Neural cell (in vitro differentiated cells): ENCODE measurements around the gene HACL1. TPM values are rescaled to one million over a fixed set of nuclear protein-coding genes. Genes with fewer than 3 reads are reported as not detected.

Experiments used
- H2AFZ ChIP-seq: fragments of 200-600, 300-800 bp; sonication (generic), shearing (Covaris generic); 2 replicates; pipeline ENCODE4 v1.6.0; 2014; ENCODE audit warnings: low read depth, mild to moderate bottlenecking, antibody characterized with exemption, low read length, moderate library complexity
- H3F3A ChIP-seq: fragments of 200-600 bp; shearing (Covaris generic); 2 replicates; pipeline ENCODE4 v1.6.1; 2016; ENCODE audit warnings: mild to moderate bottlenecking, moderate library complexity, mixed read lengths, antibody characterized with exemption, low read length; ENCODE audit not compliant: insufficient read depth, poor library complexity, severe bottlenecking
- H3K27ac ChIP-seq: fragments of 200-600, 300-800 bp; sonication (generic), shearing (Covaris generic); 2 replicates; pipeline ENCODE4 v1.5.1; 2014; ENCODE audit warnings: mild to moderate bottlenecking, low read length, moderate library complexity
- H3K27me3 ChIP-seq: fragments of 300-800, 200-600 bp; sonication (generic), shearing (Covaris generic); 2 replicates; pipeline ENCODE4 v1.6.0; 2014; ENCODE audit warnings: mild to moderate bottlenecking, low read depth, low read length, moderate library complexity; ENCODE audit not compliant: insufficient read depth
- H3K36me3 ChIP-seq: fragments of 300-800, 200-600 bp; sonication (generic), shearing (Covaris generic); 2 replicates; pipeline ENCODE4 v1.5.1; 2014; ENCODE audit warnings: mild to moderate bottlenecking, antibody characterized with exemption, low read length, moderate library complexity; ENCODE audit not compliant: insufficient read depth
- H3K4me2 ChIP-seq: fragments of 300-800, 200-600 bp; sonication (generic), shearing (Covaris generic); 2 replicates; pipeline ENCODE4 v1.6.0; 2014; ENCODE audit warnings: mild to moderate bottlenecking, low read length
- H3K4me3 ChIP-seq: fragments of 300-800, 200-600 bp; sonication (generic), shearing (Covaris generic); 2 replicates; pipeline ENCODE4 v1.5.1; 2014; ENCODE audit warnings: mild to moderate bottlenecking, low read length, moderate library complexity
- H3K79me2 ChIP-seq: fragments of 200-600 bp; shearing (Covaris generic); replicated peaks from 2 replicates; pipeline ENCODE4 v1.6.0; 2014; ENCODE audit warnings: mild to moderate bottlenecking, low read length, moderate library complexity; ENCODE audit not compliant: insufficient read depth
- H3K9ac ChIP-seq: fragments of 300-800, 200-600 bp; sonication (generic), shearing (Covaris generic); 2 replicates; pipeline ENCODE4 v1.6.1; 2016; ENCODE audit warnings: mild to moderate bottlenecking, low read length, mixed read lengths
- H3K9me2 ChIP-seq: fragments of 200-600 bp; shearing (Covaris generic); 2 replicates; pipeline ENCODE4 v1.6.1; 2016; ENCODE audit warnings: mild to moderate bottlenecking, low read length, mixed read lengths; ENCODE audit not compliant: insufficient read depth
- H3K9me3 ChIP-seq: fragments of 200-600, 300-800 bp; sonication (generic), shearing (Covaris generic); 2 replicates; pipeline ENCODE4 v1.6.1; 2016; ENCODE audit warnings: mild to moderate bottlenecking, mixed run types, low read length, moderate library complexity, mixed read lengths
- H4K20me1 ChIP-seq: fragments of 200-600 bp; shearing (Covaris generic); 2 replicates; pipeline ENCODE4 v1.6.1; 2016; ENCODE audit warnings: mild to moderate bottlenecking, mixed run types; ENCODE audit not compliant: insufficient read depth
- EP300 ChIP-seq: fragments of 450-650 bp; conservative IDR thresholded peaks from 2 replicates; pipeline ENCODE4 v1.6.1; 2014; ENCODE audit warnings: antibody characterized with exemption, mild to moderate bottlenecking, moderate library complexity; ENCODE audit not compliant: poor library complexity, severe bottlenecking
- EZH2 ChIP-seq: fragments of 200-600, 300-800 bp; shearing (Covaris generic), sonication (generic); IDR thresholded peaks from 2 replicates; pipeline ENCODE4 v1.6.1; 2014; ENCODE audit warnings: antibody characterized with exemption, low read length, borderline replicate concordance, mild to moderate bottlenecking; ENCODE audit not compliant: insufficient read depth, poor library complexity, severe bottlenecking
- MXI1 ChIP-seq: fragments of 450-650 bp; conservative IDR thresholded peaks from 2 replicates; pipeline ENCODE4 v1.6.1; 2014; ENCODE audit warnings: antibody characterized with exemption, mild to moderate bottlenecking; ENCODE audit not compliant: poor library complexity, severe bottlenecking
- POLR2AphosphoS5 ChIP-seq: IDR thresholded peaks from 2 replicates; pipeline ENCODE4 v1.6.1; 2012
- RAD21 ChIP-seq: fragments of 450-650 bp; conservative IDR thresholded peaks from 2 replicates; pipeline ENCODE4 v1.6.1; 2014; ENCODE audit warnings: antibody characterized with exemption, mild to moderate bottlenecking, moderate library complexity
- SMC3 ChIP-seq: fragments of 450-650 bp; conservative IDR thresholded peaks from 2 replicates; pipeline ENCODE4 v1.6.1; 2014; ENCODE audit warnings: antibody characterized with exemption, mild to moderate bottlenecking, moderate library complexity; ENCODE audit not compliant: poor library complexity
- TAF1 ChIP-seq: IDR thresholded peaks from 2 replicates; pipeline ENCODE4 v1.6.1; 2012; ENCODE audit warnings: low read depth
- polyA plus RNA-seq: library from polyadenylated mRNA; depleted of rRNA; stranded (reverse); fragments of >200 nt; gene quantifications from 2 replicates; pipeline ENCODE4 v1.2.3, GENCODE V29; 2014
- TF ChIP-seq, protein P1 (sequence below): fragments of 450-650 bp; IDR thresholded peaks from 2 replicates; pipeline ENCODE4 v1.5.1; 2014; ENCODE audit warnings: antibody characterized with exemption, mild to moderate bottlenecking, moderate library complexity; ENCODE audit not compliant: poor library complexity, severe bottlenecking
- TF ChIP-seq, protein P2 (sequence below): IDR thresholded peaks from 2 replicates; pipeline ENCODE4 v1.6.1; 2012; ENCODE audit warnings: borderline replicate concordance

Gene HACL1
- polyA plus RNA-seq, 1 donor from 2014 or later, result 26.0 TPM

DNA sequence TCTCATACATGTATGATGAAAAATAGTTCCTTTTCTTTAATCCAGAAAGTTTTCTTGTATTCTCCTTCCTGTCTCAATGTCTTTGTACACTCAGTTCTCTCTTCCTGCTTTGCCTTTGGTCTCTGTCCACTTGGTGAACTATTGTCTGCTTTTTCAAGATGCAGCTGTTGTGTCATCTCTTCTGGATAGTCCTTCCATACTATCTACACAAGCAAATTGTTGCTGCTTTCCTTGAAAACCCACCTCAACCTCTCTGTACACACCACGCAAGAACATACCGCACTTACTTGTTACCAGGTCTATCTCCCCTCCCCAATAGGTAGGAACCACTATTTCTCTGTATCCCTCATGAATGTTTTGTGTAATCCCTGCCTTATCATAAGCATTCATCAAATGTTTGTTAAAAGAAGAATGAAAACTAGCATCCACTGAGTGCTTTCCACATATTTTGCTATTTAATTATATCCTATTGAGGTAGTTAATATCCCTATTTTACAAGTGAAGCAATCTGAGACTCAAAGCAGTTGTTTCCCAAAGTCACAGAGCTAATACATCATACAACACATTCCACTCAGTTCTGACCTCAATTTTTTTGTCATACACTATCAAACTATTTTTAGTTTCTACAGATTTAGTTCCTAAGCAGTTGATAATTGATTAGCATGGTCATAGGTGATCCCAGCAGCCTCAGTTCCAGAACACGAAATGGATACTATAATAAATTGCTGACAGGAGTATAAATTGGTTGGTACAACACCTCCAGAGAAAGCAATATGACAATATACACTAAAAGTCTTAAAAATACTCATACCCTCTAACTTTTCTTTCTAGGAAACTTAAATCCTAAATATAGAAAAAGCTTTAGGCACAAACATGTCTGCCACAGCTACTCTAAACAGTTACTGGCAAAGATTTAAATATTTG lies 19.6 kb downstream of the HACL1 start:
- Histone ChIP-seq H3K27me3 (no peaks in the 10 kb centered on the region), H3F3A (no peaks in the 10 kb centered on the region), H3K9me2 (no peaks in the 10 kb centered on the region), H3K4me3 (no peak overlapping the region), H3K36me3 (peaks cover 11% of the 10 kb centered on the region), H3K27ac (no peak overlapping the region), H2AFZ (no peak overlapping the region), H3K9me3 (no peaks in the 10 kb centered on the region), H3K4me2 (no peak overlapping the region), H3K79me2 (no peaks in the 10 kb centered on the region), H4K20me1 (no peaks in the 10 kb centered on the region), H3K9ac (no peak overlapping the region)
- TF ChIP-seq MXI1 (no peak), TAF1 (no peak), POLR2AphosphoS5 (no peak), EP300 (no peak), EZH2 (no peak), RAD21 (no peak), SMC3 (no peak)
- TF ChIP-seq, protein P1, sequence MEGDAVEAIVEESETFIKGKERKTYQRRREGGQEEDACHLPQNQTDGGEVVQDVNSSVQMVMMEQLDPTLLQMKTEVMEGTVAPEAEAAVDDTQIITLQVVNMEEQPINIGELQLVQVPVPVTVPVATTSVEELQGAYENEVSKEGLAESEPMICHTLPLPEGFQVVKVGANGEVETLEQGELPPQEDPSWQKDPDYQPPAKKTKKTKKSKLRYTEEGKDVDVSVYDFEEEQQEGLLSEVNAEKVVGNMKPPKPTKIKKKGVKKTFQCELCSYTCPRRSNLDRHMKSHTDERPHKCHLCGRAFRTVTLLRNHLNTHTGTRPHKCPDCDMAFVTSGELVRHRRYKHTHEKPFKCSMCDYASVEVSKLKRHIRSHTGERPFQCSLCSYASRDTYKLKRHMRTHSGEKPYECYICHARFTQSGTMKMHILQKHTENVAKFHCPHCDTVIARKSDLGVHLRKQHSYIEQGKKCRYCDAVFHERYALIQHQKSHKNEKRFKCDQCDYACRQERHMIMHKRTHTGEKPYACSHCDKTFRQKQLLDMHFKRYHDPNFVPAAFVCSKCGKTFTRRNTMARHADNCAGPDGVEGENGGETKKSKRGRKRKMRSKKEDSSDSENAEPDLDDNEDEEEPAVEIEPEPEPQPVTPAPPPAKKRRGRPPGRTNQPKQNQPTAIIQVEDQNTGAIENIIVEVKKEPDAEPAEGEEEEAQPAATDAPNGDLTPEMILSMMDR, result no peak
- TF ChIP-seq, protein P2, sequence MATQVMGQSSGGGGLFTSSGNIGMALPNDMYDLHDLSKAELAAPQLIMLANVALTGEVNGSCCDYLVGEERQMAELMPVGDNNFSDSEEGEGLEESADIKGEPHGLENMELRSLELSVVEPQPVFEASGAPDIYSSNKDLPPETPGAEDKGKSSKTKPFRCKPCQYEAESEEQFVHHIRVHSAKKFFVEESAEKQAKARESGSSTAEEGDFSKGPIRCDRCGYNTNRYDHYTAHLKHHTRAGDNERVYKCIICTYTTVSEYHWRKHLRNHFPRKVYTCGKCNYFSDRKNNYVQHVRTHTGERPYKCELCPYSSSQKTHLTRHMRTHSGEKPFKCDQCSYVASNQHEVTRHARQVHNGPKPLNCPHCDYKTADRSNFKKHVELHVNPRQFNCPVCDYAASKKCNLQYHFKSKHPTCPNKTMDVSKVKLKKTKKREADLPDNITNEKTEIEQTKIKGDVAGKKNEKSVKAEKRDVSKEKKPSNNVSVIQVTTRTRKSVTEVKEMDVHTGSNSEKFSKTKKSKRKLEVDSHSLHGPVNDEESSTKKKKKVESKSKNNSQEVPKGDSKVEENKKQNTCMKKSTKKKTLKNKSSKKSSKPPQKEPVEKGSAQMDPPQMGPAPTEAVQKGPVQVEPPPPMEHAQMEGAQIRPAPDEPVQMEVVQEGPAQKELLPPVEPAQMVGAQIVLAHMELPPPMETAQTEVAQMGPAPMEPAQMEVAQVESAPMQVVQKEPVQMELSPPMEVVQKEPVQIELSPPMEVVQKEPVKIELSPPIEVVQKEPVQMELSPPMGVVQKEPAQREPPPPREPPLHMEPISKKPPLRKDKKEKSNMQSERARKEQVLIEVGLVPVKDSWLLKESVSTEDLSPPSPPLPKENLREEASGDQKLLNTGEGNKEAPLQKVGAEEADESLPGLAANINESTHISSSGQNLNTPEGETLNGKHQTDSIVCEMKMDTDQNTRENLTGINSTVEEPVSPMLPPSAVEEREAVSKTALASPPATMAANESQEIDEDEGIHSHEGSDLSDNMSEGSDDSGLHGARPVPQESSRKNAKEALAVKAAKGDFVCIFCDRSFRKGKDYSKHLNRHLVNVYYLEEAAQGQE, result no peak

DNA sequence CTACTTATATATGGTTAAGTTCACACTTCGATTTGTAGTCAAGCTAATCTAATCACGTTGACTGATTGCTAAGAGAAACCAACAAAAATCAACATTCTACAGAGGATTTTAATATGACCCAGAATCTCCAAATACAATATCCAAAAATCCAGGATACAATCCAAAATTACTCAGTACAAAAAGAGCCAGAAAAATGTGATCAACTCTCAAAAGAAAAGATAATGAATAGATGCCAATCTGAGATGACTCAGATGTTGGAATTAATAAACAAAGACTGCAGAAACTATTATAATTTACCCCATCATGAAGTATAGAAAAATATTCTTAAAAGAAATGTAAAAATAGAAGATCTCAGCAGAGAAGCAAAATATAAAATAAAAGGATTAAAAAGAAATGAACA lies 22.3 kb downstream of the HACL1 start:
- no peaks in the 10 kb centered on the region for H3K27me3 ChIP-seq
- H3K4me3 ChIP-seq, result no peak overlapping the region
- no peaks in the 10 kb centered on the region for H3K9me3 ChIP-seq
- H4K20me1 ChIP-seq, result no peaks in the 10 kb centered on the region
- TF ChIP-seq EP300 (no peak), RAD21 (no peak), POLR2AphosphoS5 (no peak), EZH2 (no peak), MXI1 (no peak), SMC3 (no peak)
- TF ChIP-seq, protein P2, result no peak
- H3F3A ChIP-seq, result no peaks in the 10 kb centered on the region
- H3K36me3 ChIP-seq, result peaks cover 4% of the 10 kb centered on the region
- no peaks in the 10 kb centered on the region for H3K9me2 ChIP-seq
- no peak overlapping the region for H2AFZ ChIP-seq
- no peak overlapping the region for H3K4me2 ChIP-seq
- no peak overlapping the region for H3K9ac ChIP-seq
- H3K79me2 ChIP-seq, result no peaks in the 10 kb centered on the region
- no peak overlapping the region for H3K27ac ChIP-seq
